Measurements from ENCODE around the gene ANK3.

Gene ANK3

GRCh38 chr10:60162631-60163030 lies 227.0 kb downstream of the ANK3 start:
- no peak for DNase-seq (ENCODE audit: low read depth)
- H3K4me3 ChIP-seq (ENCODE audit: low read length) = no peak overlapping the region
- no peak for TF ChIP-seq CTCF (conservative IDR thresholded peaks at IDR 0.05; ENCODE audit: low read length)

- DNase-seq (ENCODE audit: low read depth) = no peak
- TF ChIP-seq CTCF (conservative IDR thresholded peaks at IDR 0.05; ENCODE audit: low read length) = no peak
- no peak overlapping the region for H3K4me3 ChIP-seq (ENCODE audit: low read length)
Observed at GRCh38 chr10:60155943-60156683, 233.6 kb downstream of the ANK3 start.

- DNase-seq (ENCODE audit: low read depth) = no peak
- TF ChIP-seq CTCF (conservative IDR thresholded peaks at IDR 0.05; ENCODE audit: low read length) = no peak
- H3K4me3 ChIP-seq (ENCODE audit: low read length) = no peak overlapping the region
Observed at GRCh38 chr10:60155099-60155877, 234.4 kb downstream of the ANK3 start.

- no peak overlapping the region for H3K4me3 ChIP-seq (ENCODE audit: low read length)
- TF ChIP-seq CTCF (conservative IDR thresholded peaks at IDR 0.05; ENCODE audit: low read length) = no peak
- no peak for DNase-seq (ENCODE audit: low read depth)
Observed at GRCh38 chr10:60149003-60149402, 240.7 kb downstream of the ANK3 start.

- H3K4me3 ChIP-seq (ENCODE audit: low read length) = no peak overlapping the region
- no peak for TF ChIP-seq CTCF (conservative IDR thresholded peaks at IDR 0.05; ENCODE audit: low read length)
- DNase-seq (ENCODE audit: low read depth) = peak; percentile 75
Observed at GRCh38 chr10:60148266-60148840, 241.3 kb downstream of the ANK3 start.

- no peak overlapping the region for H3K4me3 ChIP-seq (ENCODE audit: low read length)
- DNase-seq (ENCODE audit: low read depth) = no peak
- no peak for TF ChIP-seq CTCF (conservative IDR thresholded peaks at IDR 0.05; ENCODE audit: low read length)
Observed at GRCh38 chr10:60147576-60148265, 242.0 kb downstream of the ANK3 start.
